GM18498 (cell line): ENCODE measurements around the gene MIA.
"Not testable (repeated sequence)": the region's sequence is repeated elsewhere in the genome, so short reads cannot be mapped to it uniquely, and the experiment has no call there.

ENCODE experiments used
- ATAC-seq: cut with Tn5 transposase; IDR thresholded peaks from one replicate; pipeline ENCODE4 v1.9.1; 2021; ENCODE audit warnings: mild to moderate bottlenecking, moderate library complexity; ENCODE audit not compliant: unreplicated experiment

The MIA gene

DNA sequence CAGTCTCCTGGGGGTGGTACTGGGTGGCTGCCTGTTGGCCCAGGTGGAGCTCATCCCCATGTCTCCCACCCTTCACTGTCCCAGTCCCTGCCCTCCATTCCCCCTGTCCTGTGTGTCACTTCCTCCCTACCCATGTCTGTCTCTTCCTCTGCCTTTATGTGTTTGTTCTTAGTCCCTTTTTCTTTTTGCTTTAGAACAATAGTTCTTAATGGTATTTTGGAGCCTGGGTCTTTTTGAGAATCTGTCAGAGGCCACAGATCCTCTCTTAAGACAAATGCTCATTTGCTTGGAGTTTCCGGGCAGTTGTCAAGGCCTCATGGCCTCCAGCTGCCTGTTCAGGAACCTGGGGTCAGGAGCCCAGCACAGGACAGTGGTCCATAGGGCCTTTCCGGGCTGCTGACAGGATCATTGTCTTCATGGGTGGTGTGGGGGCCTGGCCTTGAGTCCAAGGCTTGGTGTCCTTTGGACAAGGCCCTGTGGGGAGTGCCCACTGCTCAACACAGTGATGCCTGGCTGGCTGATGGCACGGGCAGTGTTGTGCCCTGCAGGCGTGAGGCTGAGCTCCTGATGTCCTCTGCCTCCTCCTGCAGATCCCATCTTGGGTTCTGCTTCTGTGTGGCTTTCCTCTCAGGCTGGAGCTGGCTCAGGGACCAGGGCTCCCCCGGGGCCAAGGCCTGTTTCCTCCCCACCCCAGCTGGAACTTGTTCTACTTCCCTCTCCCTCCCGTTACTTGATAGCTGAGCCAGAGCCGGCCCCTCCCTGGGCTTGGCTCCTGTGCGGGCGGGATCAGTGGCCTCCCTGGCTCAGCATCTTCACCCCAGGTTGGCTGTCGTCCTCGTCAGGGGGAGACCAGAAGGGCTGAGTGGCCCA lies 27.2 kb downstream of the MIA start:
- no peak for ATAC-seq

DNA sequence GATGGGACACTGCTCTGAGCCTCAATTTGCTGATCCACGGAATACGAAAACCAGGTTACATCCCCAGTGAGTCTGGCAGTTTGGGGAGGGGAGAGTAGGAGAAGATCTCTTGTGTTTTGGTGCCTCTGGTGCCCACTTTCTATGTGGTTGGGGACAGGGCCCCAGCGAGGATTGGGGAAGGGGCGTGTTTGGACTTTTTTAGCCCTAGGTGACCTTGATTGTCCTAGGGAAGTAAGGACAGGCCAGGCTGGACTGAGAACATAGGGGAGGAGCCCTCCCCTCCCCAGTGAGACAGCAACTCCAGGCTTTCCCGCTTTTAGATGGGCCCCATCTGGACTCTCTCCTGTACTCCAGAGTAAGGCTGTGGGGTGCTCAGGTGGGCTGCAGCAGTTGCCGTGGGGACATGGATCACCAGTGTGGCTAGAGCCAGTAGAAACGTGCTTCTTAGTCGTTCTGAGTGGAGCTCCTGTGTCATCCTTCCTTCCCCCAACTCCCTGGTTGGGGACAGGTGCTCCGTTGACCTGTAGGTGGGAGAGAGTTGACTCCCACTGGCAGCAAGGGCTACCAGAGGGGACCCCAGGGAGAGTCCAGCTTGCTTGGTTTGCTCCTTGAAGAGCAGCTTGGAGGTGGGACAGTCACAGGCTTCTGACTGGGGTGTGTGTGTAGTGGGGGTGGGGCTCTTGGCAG lies 28.0 kb downstream of the MIA start:
- ATAC-seq, result no peak

DNA sequence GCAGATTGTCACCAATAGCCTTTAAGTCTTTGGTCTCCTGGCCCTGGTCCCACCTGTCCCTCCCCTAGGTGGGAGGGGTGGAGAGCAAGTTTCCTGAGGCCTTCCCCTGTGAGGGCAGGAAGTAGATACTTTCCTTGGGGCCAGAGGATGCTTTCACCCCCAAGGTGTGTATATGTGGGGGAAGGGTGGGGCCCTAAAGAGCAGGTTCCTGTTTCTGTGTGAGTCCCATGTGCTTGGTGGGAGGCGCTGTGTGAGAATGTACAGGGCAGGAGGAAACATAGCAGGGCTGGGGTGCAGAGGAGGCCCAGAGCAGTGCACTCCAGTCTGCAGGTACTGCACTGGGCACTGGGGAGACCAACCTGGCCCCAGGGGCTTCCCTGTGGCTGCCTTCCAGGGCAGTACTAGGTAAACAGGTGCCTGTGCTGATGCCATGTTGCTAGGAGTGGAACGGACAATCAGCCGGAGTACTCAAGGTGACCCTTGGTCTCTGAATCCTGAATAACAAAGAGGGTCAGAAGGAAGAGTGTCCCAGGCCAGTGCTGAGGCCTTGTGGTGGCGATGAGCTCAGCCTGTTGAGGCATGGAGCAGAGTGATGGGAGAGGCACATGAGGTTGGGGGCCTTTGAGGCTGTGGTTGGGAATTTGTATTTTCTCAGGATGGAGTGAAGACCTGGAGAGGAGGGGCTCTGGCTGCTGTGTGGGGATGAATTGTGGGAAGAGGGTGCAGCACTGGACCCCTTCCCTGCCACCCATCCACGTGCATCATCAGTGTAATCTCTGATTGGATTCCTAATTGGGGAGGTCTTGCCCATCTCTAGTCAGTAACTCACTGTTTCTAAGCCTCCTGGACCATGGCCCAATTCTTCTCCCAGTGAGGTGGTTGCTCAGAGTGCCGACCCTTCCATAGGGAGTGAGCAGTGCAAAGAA lies 28.8 kb downstream of the MIA start:
- ATAC-seq, result no peak

DNA sequence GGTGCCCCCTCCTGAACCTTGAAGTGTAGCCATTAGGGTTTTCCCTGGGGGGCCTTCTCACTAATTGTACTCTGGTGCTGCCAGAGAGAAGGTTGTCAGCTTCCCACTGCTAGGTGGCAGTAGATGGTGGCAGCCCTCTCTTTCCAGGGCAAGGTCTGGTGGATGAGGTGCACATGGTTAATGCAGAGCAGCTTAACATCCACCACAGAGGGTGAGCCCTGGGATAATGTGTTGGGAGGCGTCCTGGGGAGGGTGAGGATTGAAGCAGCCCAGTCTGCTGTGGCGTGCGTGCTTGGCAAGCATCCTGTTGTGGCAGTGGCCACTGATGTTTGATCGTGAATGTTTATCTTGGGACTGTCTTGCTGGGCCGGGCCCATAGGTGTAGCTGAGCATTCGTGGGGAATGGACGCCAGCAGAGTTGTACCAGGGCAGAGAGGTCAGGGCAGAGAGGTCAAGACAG lies 29.5 kb downstream of the MIA start:
- no peak for ATAC-seq

DNA sequence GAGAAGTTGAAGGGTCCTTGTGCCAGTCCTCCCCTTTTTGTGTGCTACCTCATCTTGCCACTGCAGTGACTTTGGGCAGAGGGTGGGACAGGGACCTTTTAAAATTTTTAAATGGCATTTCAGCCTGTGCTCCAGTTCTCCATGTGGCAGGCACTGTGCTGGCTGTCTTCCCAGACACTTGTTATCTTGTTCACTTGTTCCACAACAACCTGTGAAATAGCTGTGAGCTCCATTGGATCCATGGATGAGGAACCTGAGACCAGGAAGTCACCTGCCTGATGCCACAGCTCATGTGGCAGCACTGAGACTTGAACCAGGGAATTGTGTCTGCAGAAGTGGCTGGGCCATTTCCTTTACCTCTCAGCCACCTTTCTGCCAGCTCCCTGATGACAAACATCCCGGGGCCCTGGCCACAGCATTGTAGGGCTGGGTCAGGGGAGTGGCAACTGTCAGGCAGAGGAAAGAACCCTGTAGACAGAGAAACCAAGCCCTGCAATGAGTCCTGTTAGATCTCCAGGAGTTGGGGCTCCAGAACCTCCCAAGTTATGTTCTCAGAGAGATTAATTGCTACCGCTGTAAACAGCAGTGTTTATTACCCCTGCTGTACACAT lies 30.0 kb downstream of the MIA start:
- no peak for ATAC-seq

DNA sequence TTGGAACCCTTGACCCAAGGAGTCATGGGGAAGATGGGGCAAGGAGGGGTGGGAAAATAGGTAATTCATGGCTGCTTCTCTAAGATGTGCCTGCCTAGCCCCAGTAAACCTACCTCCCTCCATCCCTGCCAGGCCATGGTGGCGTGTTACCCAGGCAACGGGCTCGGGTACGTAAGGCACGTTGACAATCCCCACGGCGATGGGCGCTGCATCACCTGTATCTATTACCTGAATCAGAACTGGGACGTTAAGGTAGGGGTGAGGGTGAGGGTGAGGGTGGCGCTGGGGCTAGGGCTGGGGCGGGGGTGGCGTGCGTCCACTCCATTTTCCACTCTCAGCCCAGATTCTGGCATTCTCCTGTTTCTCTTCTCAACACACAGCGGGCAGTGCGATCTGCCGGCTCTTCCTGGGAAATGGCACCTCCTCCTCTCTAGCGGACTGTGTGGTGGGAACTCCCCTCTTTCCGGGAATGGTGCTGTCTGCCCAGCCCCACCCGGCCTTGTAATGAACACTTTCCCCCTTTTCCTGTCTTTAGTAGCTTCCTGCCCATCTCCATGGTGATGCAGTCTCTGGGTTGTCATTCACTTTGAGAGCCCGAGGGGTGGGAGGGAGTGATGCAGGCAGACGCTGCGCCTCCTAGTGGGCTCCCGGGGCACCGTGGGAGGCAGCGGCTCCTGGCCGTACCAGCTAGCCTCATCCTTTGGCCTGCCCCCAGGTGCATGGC lies 31.3 kb downstream of the MIA start:
- no peak for ATAC-seq

DNA sequence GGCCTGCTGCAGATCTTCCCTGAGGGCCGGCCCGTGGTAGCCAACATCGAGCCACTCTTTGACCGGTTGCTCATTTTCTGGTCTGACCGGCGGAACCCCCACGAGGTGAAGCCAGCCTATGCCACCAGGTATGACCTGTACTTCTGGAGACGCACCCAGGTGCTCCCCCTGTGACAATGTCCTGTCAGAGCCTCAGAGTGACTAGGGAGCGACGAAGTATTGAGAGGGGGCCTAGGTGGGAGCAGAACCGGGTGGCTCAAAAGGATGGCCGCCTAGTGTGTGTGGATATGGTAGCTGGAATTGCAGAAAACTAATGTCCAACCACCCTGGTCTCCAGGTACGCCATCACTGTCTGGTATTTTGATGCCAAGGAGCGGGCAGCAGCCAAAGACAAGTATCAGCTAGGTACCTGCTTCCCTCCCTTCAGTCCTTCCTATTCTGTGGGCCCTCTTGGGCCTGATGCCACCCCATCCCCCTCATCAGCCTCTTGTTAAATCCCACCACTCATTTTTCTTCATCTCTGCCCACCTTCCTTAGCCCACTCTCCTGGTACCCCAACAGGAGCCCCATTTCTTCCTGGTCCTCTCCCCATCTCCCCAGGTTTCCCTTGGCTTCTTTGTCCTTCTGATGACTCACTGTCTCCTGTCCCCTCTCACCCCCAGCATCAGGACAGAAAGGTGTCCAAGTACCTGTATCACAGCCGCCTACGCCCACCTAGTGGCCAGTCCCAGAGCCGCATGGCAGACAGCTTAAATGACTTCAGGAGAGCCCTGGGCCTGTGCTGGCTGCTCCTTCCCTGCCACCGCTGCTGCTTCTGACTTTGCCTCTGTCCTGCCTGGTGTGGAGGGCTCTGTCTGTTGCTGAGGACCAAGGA lies 32.1 kb downstream of the MIA start:
- no peak for ATAC-seq

DNA sequence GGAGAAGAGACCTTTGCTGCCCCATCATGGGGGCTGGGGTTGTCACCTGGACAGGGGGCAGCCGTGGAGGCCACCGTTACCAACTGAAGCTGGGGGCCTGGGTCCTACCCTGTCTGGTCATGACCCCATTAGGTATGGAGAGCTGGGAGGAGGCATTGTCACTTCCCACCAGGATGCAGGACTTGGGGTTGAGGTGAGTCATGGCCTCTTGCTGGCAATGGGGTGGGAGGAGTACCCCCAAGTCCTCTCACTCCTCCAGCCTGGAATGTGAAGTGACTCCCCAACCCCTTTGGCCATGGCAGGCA lies 32.7 kb downstream of the MIA start:
- no peak for ATAC-seq

DNA sequence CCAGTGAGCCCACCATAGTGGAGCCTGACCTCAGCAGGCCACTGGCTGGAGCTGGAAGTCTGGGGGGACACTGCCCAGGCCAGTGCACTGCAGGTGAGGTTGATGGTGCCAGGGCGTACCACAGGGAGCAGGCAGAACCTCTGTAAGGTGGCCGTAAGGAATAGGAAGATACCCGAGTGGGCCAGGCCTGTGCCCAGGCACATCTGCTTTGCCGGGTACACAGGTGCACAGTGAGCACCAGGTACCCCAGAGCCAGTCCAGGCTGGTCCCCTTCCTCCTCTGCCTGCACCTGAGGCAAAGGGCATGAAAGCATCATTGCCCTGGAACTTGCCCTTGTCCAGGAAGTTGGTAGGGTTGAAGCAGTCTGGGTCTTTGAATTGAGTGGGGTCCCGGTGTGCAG lies 33.2 kb downstream of the MIA start:
- ATAC-seq, result no peak

DNA sequence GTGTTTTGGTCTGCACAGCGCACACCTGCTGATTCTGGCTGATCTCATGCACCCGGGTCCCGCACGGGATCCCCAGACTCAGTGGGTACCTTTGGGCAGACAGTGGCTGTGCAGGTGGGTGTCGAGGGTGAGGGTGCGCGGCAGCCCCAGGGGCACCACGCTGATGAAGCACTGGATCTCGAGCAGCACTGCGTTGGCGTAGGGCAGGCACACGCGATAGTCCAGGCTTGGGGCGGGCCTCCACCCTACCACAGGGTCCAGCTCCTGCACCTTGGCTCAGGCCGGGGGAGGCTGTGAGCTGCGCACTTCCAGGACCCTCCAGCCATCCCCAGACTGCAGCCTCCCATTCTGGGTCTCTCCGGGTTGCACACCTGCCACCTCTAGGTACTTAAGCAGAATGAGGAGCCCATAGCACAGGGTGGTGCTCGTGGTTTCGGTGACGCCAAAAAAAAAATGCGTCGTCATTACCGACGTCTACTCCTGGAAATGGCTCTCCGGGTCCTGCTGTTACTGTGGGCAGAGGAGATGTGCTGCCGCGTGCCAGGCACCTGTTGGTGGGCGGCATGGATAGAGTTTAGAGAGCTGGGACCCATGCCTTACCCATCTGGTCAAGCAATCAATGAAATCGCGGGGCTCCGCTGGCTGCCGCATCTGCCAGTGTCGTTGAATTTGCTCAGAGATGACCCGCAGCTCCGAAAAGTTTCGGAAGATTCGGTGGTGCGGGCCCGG lies 34.2 kb downstream of the MIA start:
- no peak for ATAC-seq

DNA sequence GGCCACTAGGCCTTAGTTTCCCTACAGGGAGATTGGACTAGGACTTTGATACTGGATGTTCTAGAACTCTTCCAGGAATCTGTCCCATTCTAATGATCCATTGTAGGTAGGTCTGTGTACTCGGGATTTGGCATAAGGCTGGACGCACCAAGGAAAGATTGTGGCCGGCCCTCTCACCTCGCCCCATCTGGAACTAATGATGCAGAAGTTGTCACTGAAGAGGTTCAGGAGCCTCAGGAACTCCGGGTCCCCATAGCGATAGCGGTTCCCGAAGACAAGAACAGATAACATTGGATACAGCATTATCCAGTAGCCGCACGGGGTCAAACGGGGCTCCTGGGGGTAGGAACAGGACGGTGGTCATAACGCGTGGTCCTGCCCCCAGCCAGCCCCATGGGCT lies 34.8 kb downstream of the MIA start:
- ATAC-seq, result no peak

DNA sequence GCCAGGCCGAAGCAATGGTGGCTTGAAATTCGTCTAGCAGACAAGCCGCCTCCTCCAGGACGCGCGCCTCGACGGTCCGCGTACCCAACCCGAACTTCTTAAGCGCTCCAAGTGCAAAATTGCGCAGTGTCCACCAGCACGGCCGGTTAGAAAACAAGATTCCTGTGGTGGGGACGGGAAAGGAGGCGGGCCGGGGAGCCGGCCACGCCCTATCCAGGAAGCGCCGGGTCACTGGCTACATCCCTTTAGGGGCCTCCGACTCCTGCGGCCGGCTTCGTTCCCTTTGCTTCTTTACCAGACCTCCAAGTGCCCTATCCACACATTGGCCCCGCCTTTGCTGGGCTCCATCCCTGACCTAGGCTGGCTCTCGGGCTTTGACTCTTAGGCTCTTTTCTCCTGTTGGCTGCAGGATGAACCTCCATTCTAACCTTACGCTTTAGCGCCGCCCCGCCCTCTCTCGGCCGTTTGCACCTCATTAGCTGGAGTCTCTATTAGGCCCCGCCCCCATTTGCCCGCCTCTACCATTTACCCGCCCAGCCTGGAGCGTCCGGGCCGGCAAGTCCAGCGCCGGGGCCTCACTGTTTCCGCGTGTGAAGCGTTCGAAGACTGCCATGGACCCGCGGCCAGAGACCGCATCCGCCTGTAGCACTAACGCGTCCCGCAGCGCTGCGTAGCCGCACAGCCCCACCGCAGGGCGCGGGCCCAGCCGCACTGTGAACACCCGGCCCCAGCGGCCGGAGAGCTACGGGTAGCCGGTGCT lies 35.5 kb downstream of the MIA start:
- ATAC-seq, result peak; percentile 71

DNA sequence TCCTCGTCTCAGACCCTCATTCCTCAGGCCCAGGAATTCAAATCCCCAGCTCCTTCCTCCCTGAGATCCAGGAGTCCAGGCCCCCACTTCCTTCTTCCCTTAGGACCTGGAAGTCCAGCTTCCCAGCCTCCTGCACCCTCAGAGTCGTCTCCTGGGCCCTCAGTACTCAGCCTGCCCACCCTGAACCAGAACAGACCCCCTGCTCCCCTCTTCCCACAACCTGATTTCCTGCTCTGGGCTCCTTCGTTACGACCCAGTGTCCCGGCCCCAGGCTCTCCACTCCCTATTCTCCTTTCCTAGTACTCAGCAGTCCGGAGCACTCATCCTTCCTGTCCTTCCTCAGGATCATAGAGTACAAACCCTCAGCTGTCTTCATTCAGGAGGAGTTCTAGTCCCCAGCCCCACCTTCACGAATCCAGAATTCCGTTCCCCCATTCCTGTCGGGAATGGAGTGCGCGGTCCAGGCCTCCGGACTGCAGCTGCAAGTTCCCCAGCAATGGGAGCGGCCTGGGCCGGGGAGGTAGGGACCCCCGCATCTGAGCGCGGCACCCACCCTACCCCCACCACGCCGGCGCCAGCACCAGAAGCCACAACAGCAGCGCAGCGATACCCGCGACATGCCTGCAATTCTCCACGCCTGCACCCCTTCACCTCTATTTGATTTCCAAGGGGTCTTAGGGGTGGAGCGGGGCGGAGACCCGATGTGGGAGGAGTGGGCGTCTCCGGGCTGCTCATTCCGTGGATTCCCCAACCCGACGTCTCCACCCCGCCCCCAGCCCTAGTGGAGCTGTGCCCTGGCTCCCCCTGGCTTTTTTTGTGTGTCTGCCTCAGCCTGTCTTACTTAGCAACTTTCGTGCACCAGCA lies 36.4 kb downstream of the MIA start:
- no peak for ATAC-seq

DNA sequence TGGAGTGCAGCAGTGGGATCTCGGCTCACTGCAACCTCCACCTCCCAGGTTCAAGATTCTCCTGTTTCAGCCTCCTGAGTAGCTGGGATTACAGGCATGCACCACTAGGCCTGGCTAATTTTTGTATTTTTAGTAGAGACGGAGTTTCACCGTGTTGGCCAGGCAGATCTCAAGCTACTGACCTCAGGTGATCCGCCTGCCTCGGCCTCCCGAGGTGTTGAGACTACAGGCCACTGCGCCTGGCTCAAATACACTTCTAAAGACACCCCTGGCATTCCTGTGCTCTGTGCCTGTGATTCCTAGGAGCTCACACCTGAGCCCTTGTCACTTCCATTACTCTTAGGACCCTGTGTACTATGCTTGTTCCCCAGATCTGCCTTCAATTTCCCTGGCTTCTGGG lies 37.2 kb downstream of the MIA start:
- not testable (repeated sequence) for ATAC-seq

DNA sequence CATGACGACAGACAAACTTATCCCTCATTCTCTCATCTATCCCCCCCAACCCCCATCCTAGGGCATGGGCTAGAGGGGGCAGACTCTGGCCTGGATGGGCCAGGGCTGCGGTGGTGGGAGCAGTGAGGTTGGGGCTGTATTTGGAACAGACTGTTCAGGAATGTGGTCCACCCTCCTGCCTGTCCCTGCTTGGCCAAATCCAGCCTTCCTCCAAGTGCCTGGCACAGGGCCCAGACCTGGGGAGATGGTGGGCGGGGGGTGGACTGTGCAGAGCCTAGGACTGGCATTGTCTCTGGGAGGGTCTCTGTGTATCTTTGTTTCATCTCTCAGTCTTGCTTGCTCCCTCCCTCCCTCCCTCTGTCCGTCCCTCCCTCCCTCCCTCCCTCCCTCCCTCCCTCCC lies 37.9 kb downstream of the MIA start:
- no peak for ATAC-seq

DNA sequence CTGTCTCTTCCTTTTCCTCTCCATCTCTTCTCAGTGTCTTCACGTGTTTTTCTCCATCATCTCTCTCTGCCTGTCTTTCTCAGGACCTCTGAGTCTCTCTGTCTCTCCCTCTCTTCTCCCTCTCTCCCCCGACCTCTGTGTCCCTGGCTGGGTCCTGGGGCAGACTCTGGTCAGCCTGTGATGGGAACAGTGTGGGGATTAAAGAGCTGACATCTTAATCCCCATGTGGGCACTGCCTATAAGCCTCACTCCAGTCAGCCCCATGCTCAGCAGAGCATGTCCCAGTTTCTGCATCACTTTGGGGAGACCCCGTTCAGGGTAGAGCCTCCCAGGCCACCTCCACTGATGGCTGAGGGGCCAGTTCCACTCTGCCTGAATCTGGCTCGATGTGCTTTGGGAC lies 39.9 kb downstream of the MIA start:
- ATAC-seq, result no peak
